AG10803 (cell line): ENCODE results near the gene UBR2.
A peak's percentile ranks its signal among the peaks of the same experiment; 100 is the strongest.
"Not testable (repeated sequence)": the region's sequence is repeated elsewhere in the genome, so short reads cannot be mapped to it uniquely, and the experiment has no call there.

ENCODE experiments used
- DNase-seq: peaks from one replicate; pipeline ENCODE4 v3.0.0; 2010; ENCODE audit warnings: low read depth
- H3K4me3 ChIP-seq: 2 replicates; pipeline ENCODE4 v1.5.1; 2011; ENCODE audit warnings: mild to moderate bottlenecking, low read length, control low read depth
- CTCF ChIP-seq: conservative IDR thresholded peaks from 2 replicates; pipeline ENCODE4 v1.5.1; 2011; ENCODE audit warnings: mild to moderate bottlenecking, low read length, control low read depth, inconsistent platforms

UBR2 gene

GRCh38 chr6:42693725-42694323, 130.0 kb downstream of the UBR2 start:
- no peak overlapping the region for H3K4me3 ChIP-seq
- peak; percentile 27 for DNase-seq
- TF ChIP-seq CTCF: no peak

- no peak overlapping the region for H3K4me3 ChIP-seq
- TF ChIP-seq CTCF: no peak
These were observed 130.8 kb downstream of the UBR2 start for GRCh38 chr6:42694586-42694985.

DNA sequence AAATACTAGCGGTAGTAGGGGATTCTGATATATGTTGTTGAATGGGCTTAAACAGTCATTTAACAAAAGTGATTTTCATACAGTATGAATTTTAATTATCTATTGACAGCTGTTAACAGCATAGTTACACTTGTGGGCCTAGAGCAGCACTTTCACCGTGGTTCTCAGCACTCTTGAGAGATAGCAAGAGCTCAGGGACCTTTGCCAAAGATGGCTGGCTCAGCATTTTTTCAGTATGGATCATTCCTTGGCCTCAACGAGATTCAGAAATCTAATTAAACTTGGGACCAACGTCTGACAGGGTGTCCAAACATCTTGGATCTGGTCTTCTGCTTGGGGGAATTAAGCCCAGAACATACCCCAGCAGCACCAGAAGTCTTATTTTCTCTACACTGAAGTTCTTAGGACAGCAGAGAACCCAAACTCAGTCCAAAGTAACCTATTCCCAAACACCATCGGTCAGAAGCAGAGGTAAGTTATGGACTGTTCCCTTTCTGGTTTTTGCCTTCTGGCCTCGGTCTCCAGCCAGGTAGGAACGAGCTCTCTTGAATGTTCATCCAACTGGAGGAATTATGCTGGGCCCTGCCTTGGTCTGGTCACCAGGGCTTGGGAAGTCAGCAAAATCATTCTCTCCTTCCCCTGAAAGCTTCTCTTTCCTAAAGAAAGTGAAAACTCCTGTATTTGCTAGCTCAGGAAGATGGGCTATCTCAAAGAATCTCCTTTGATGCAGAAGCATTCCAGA, 132.9 kb downstream of the UBR2 start:
- peak; percentile 91 for DNase-seq
- no peak overlapping the region for H3K4me3 ChIP-seq
- TF ChIP-seq CTCF: no peak

More at GRCh38 chr6:42694586-42694985, 130.8 kb downstream of the UBR2 start:
- peak; percentile 94 for DNase-seq

DNA sequence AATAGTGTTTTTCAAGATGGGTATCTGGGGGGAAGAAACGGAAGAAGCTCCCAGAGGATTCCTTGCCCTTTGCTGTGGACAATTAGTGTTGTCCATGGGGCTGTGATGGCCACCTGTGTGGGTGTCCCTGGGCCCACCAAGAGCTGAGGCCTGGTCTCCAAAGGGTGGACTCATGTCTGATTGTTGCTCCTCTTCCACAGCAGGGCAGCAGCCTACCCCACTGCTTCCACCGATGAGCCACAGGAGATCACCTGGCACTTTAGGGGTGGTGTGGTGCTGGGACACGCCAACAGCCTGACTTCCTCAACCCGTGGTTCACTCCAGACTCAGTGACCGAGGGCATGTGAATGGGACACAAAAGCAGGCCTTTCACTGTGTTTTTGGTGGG, 133.4 kb downstream of the UBR2 start:
- no peak for DNase-seq
- no peak for TF ChIP-seq CTCF
- no peak overlapping the region for H3K4me3 ChIP-seq

- no peak overlapping the region for H3K4me3 ChIP-seq
- no peak for DNase-seq
- TF ChIP-seq CTCF: no peak
These were observed 134.4 kb downstream of the UBR2 start for GRCh38 chr6:42698217-42698616.

- TF ChIP-seq CTCF: no peak
- H3K4me3 ChIP-seq: no peak overlapping the region
- DNase-seq: peak; percentile 49
These were observed 138.4 kb downstream of the UBR2 start for GRCh38 chr6:42702200-42702599.

GRCh38 chr6:42702786-42703185, 139.0 kb downstream of the UBR2 start:
- not testable (repeated sequence) for DNase-seq, H3K4me3 ChIP-seq
